CD14-positive monocyte (primary cell): ENCODE data around the gene CFAP57. TPM values are rescaled to one million over a fixed set of nuclear protein-coding genes. Genes with fewer than 3 reads are reported as not detected.

Experiments used
- DNase-seq, 3 donors: peaks; one replicate each; pipeline ENCODE4 v3.0.0-alpha.2; 2011 to 2022
- H2AFZ ChIP-seq: 2 replicates; pipeline ENCODE4 v1.6.0; 2012; ENCODE audit warnings: mild to moderate bottlenecking, low read depth, low read length, inconsistent platforms; ENCODE audit not compliant: insufficient read depth, poor library complexity, severe bottlenecking
- H3K27ac ChIP-seq, 2 donors: 1 replicate in 1 of 2; 2 replicates in 1 of 2; pipeline ENCODE4 v1.5.1; 2012 to 2013; ENCODE audit warnings: low read length in 2 of 2, control low read depth in 1 of 2, inconsistent platforms in 1 of 2, low read depth in 1 of 2, mild to moderate bottlenecking in 1 of 2
- H3K27me3 ChIP-seq, 2 donors: one replicate each; pipeline versions ENCODE4 v1.6.0 to v1.6.1; 2011 to 2013; ENCODE audit warnings: low read length in 2 of 2; ENCODE audit not compliant: control insufficient read depth in 2 of 2, insufficient read depth in 2 of 2
- H3K36me3 ChIP-seq, 2 donors: replicated peaks in 1 of 2; 1 replicate in 1 of 2; 2 replicates in 1 of 2; pipeline versions ENCODE4 v1.5.1 to v1.6.1; 2012 to 2013; ENCODE audit warnings: low read length in 2 of 2, control low read depth in 1 of 2, inconsistent platforms in 1 of 2, mild to moderate bottlenecking in 1 of 2; ENCODE audit not compliant: insufficient read depth in 2 of 2, control insufficient read depth in 1 of 2
- H3K4me1 ChIP-seq, 2 donors: 1 replicate in 1 of 2; 2 replicates in 1 of 2; pipeline versions ENCODE4 v1.5.1 to v1.6.1; 2012 to 2013; ENCODE audit warnings: low read length in 2 of 2, control low read depth in 1 of 2, inconsistent platforms in 1 of 2, mild to moderate bottlenecking in 1 of 2, moderate library complexity in 1 of 2; ENCODE audit not compliant: insufficient read depth in 2 of 2, control insufficient read depth in 1 of 2
- H3K4me2 ChIP-seq: replicated peaks from 2 replicates; pipeline ENCODE3; 2012; ENCODE audit warnings: low read length, moderate library complexity, mild to moderate bottlenecking; ENCODE audit not compliant: poor library complexity, severe bottlenecking; ENCODE audit errors: extremely low read depth
- H3K4me3 ChIP-seq, 3 experiments: fragments of 200-600 bp in 1 of 3; sonication (generic) in 1 of 3; replicated peaks in 1 of 3; 1 replicate in 2 of 3; 2 replicates in 1 of 3; pipeline ENCODE4 v1.5.1; 2011 to 2013; ENCODE audit warnings: low read length in 3 of 3, mild to moderate bottlenecking in 3 of 3, control low read depth in 2 of 3, low read depth in 2 of 3, inconsistent platforms in 1 of 3, moderate library complexity in 1 of 3
- H3K79me2 ChIP-seq: 2 replicates; pipeline ENCODE4 v1.6.0; 2012; ENCODE audit warnings: mild to moderate bottlenecking, control low read depth, inconsistent platforms, low read length, moderate library complexity; ENCODE audit not compliant: insufficient read depth
- H3K9ac ChIP-seq: 2 replicates; pipeline ENCODE4 v1.6.0; 2017; ENCODE audit warnings: low read length, mild to moderate bottlenecking; ENCODE audit not compliant: insufficient read depth, poor library complexity, severe bottlenecking
- H3K9me3 ChIP-seq, 2 donors: replicated peaks in 1 of 2; 1 replicate in 1 of 2; 2 replicates in 1 of 2; pipeline versions ENCODE4 v1.5.1 to v1.6.1; 2012 to 2013; ENCODE audit warnings: low read length in 2 of 2, control low read depth in 1 of 2; ENCODE audit not compliant: control insufficient read depth in 1 of 2, insufficient read depth in 1 of 2
- H4K20me1 ChIP-seq: 2 replicates; pipeline ENCODE4 v1.6.0; 2012; ENCODE audit warnings: mild to moderate bottlenecking, low read length, control low read depth, moderate library complexity; ENCODE audit not compliant: insufficient read depth
- H3K27ac Mint-ChIP-seq, 7 donors: one replicate each; pipeline ENCODE4 v1.8.0; 2020; ENCODE audit warnings: mild to moderate bottlenecking in 7 of 7, mixed read lengths in 7 of 7, moderate library complexity in 6 of 7, inconsistent platforms in 2 of 7
- H3K27me3 Mint-ChIP-seq, 3 donors: one replicate each; pipeline ENCODE4 v1.8.0; 2021 to 2022; ENCODE audit warnings: low read depth in 3 of 3, mild to moderate bottlenecking in 3 of 3, mixed read lengths in 3 of 3, moderate library complexity in 3 of 3, inconsistent platforms in 1 of 3
- H3K36me3 Mint-ChIP-seq, 2 donors: one replicate each; pipeline ENCODE4 v1.8.0; 2020; ENCODE audit warnings: mixed read lengths in 2 of 2, inconsistent platforms in 1 of 2, mild to moderate bottlenecking in 1 of 2
- H3K4me1 Mint-ChIP-seq: one replicate; pipeline ENCODE4 v1.8.0; 2020; ENCODE audit warnings: mild to moderate bottlenecking, mixed read lengths
- H3K4me3 Mint-ChIP-seq, 2 donors: one replicate each; pipeline ENCODE4 v1.8.0; 2020; ENCODE audit warnings: mild to moderate bottlenecking in 2 of 2, mixed read lengths in 2 of 2, moderate library complexity in 1 of 2
- H3K9me3 Mint-ChIP-seq, 7 donors: one replicate each; pipeline ENCODE4 v1.8.0; 2020 to 2022; ENCODE audit warnings: mixed read lengths in 7 of 7, mild to moderate bottlenecking in 6 of 7, moderate library complexity in 6 of 7, inconsistent platforms in 2 of 7
- CTCF ChIP-seq: fragments of 200-600 bp; IDR thresholded peaks from one replicate; pipeline ENCODE4 v1.8.0; 2022; ENCODE audit warnings: antibody characterized with exemption, mild to moderate bottlenecking
- WGBS: methylation state at CpG from one replicate; pipeline ENCODE4 v1.1.5; 2013; ENCODE audit warnings: missing lambda C conversion rate; ENCODE audit not compliant: insufficient coverage; 5-methylcytosine and 5-hydroxymethylcytosine counted together
- intact Hi-C, 2 donors: fragments of 100-400 bp; cut with micrococcal nuclease; formaldehyde crosslinking; loops; one replicate each; pipeline versions ENCODE4 v1.15.0 to v1.15.1; 2023
- polyA plus RNA-seq, 3 donors: library from polyadenylated mRNA; depleted of rRNA in 1 of 3; unstranded in 2 of 3; stranded (reverse) in 1 of 3; fragments of 300-500 nt in 2 of 3; fragments of >200 nt in 1 of 3; fragmentation: Illumina TruSeq in 2 of 3; gene quantifications; 1 replicate in 2 of 3; 2 replicates in 1 of 3; pipeline ENCODE4 v1.2.3, GENCODE V29; 2012 to 2021

CFAP57 gene
- polyA plus RNA-seq, 3 donors, result 0.01 to 0.05 TPM; not detected in 1

GRCh38 chr1:43277116-43277876 lies 105.2 kb downstream of the CFAP57 start:
- no peak overlapping the region for H3K4me3 Mint-ChIP-seq
- H3K9ac ChIP-seq, result no peak overlapping the region
- H3K4me1 ChIP-seq, result peaks cover 10% of the 10 kb centered on the region in 2 donors
- H3K9me3 ChIP-seq, result no peaks in the 10 kb centered on the region
- H3K79me2 ChIP-seq, result no peaks in the 10 kb centered on the region
- intact Hi-C loops, result no loop called here
- no peak overlapping the region for H3K4me3 ChIP-seq
- no peaks in the 10 kb centered on the region for H3K36me3 Mint-ChIP-seq
- WGBS, result 84% methylated on average over 3 of the region's 7 CpGs
- peak overlapping the region in 2 of 7 donors; percentile 10 to 38 for H3K27ac Mint-ChIP-seq
- H3K9me3 Mint-ChIP-seq, result peaks cover 0 to 6% (median 3%) of the 10 kb centered on the region in 7 donors
- no peak for DNase-seq
- no peak overlapping the region for H2AFZ ChIP-seq
- H3K27me3 Mint-ChIP-seq, result peaks cover 0 to 2% (median 1%) of the 10 kb centered on the region in 3 donors
- H3K4me1 Mint-ChIP-seq, result peaks cover 13% of the 10 kb centered on the region
- H3K36me3 ChIP-seq, result no peaks in the 10 kb centered on the region
- TF ChIP-seq CTCF, result no peak
- H3K27me3 ChIP-seq, result no peaks in the 10 kb centered on the region
- H4K20me1 ChIP-seq, result no peaks in the 10 kb centered on the region
- H3K27ac ChIP-seq, result no peak overlapping the region
- no peak overlapping the region for H3K4me2 ChIP-seq

GRCh38 chr1:43279161-43279560 lies 107.0 kb downstream of the CFAP57 start:
- Histone ChIP-seq H3K27me3 (no peaks in the 10 kb centered on the region), H3K9ac (no peak overlapping the region), H3K4me2 (no peak overlapping the region), H4K20me1 (no peaks in the 10 kb centered on the region), H3K79me2 (no peaks in the 10 kb centered on the region), H3K27ac (no peak overlapping the region), H3K4me1 (peaks cover 8% of the 10 kb centered on the region in 2 donors), H2AFZ (no peak overlapping the region), H3K36me3 (no peaks in the 10 kb centered on the region), H3K4me3 (no peak overlapping the region), H3K9me3 (no peaks in the 10 kb centered on the region)
- Mint-ChIP-seq H3K27ac (no peak overlapping the region), H3K27me3 (peaks cover 0 to 3% (median 2%) of the 10 kb centered on the region in 3 donors), H3K4me3 (no peak overlapping the region), H3K4me1 (peaks cover 11% of the 10 kb centered on the region), H3K9me3 (peaks cover 0 to 3% (median 1%) of the 10 kb centered on the region in 7 donors), H3K36me3 (no peaks in the 10 kb centered on the region)
- WGBS, result 96% methylated on average over 4 of the region's 5 CpGs
- DNase-seq, result no peak
- intact Hi-C loops, result no loop called here
- TF ChIP-seq CTCF, result no peak
